NCI-H524 (cell line): Measurements from ENCODE around the gene COA5.

Source experiments
- DNase-seq, 2 experiments: peaks; one replicate each; lab custom pipeline; 2025; lab: John Stamatoyannopoulos, UW

The COA5 gene

GRCh38 chr2:98571796-98572195 lies 36.5 kb downstream of the COA5 start:
- no peak for DNase-seq

GRCh38 chr2:98571121-98571701 lies 37.1 kb downstream of the COA5 start:
- DNase-seq = no peak

GRCh38 chr2:98570356-98570755 lies 38.0 kb downstream of the COA5 start:
- DNase-seq = no peak

- no peak for DNase-seq
Measured at GRCh38 chr2:98569915-98570314, 38.4 kb downstream of the COA5 start.

GRCh38 chr2:98569197-98569793 lies 39.0 kb downstream of the COA5 start:
- DNase-seq = peak; percentile 2 to 15

- DNase-seq = no peak
Measured at GRCh38 chr2:98568161-98568956, 40.0 kb downstream of the COA5 start.

GRCh38 chr2:98565941-98566340 lies 42.4 kb downstream of the COA5 start:
- no peak for DNase-seq

GRCh38 chr2:98565286-98565860 lies 42.9 kb downstream of the COA5 start:
- no peak for DNase-seq

- DNase-seq = no peak
Measured at GRCh38 chr2:98564541-98565132, 43.7 kb downstream of the COA5 start.

GRCh38 chr2:98563394-98563793 lies 44.9 kb downstream of the COA5 start:
- no peak for DNase-seq

GRCh38 chr2:98561902-98562695 lies 46.2 kb downstream of the COA5 start:
- no peak for DNase-seq

GRCh38 chr2:98561018-98561417 lies 47.3 kb downstream of the COA5 start:
- no peak for DNase-seq

GRCh38 chr2:98560256-98560771 lies 48.0 kb downstream of the COA5 start:
- DNase-seq = no peak

- no peak for DNase-seq
Measured at GRCh38 chr2:98559581-98559980, 48.7 kb downstream of the COA5 start.

GRCh38 chr2:98558852-98559530 lies 49.3 kb downstream of the COA5 start:
- no peak for DNase-seq

GRCh38 chr2:98556344-98557033 lies 51.8 kb downstream of the COA5 start:
- peak; percentile 40 to 70 for DNase-seq

GRCh38 chr2:98555696-98556095 lies 52.6 kb downstream of the COA5 start:
- no peak for DNase-seq

- no peak for DNase-seq
Measured at GRCh38 chr2:98554116-98554861, 54.0 kb downstream of the COA5 start.

GRCh38 chr2:98552499-98553179 lies 55.7 kb downstream of the COA5 start:
- no peak for DNase-seq
